Measurements from ENCODE around the gene MARCHF3.
"Not testable (repeated sequence)": the region's sequence is repeated elsewhere in the genome, so short reads cannot be mapped to it uniquely, and the experiment has no call there.

MARCHF3 gene

DNA sequence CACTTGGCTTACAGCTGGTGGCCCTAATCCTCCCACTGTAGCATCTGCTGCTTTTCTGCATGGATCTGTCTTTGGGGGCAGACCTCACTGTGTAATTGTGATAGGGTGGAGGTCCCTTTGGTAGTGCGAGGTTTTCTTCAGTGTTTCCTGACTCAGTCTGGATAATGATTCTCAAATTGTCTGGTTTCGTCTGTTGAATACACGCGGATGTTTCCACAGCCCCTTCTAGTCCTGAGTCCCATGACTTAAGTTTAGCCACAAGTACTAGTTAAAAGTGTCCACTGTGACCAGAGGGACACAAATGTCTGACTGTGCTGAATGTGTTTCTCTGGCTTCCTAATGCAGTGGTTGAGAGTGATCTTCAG, 182.9 kb downstream of the MARCHF3 start:
- no peak for DNase-seq (ENCODE audit: low read depth)

DNA sequence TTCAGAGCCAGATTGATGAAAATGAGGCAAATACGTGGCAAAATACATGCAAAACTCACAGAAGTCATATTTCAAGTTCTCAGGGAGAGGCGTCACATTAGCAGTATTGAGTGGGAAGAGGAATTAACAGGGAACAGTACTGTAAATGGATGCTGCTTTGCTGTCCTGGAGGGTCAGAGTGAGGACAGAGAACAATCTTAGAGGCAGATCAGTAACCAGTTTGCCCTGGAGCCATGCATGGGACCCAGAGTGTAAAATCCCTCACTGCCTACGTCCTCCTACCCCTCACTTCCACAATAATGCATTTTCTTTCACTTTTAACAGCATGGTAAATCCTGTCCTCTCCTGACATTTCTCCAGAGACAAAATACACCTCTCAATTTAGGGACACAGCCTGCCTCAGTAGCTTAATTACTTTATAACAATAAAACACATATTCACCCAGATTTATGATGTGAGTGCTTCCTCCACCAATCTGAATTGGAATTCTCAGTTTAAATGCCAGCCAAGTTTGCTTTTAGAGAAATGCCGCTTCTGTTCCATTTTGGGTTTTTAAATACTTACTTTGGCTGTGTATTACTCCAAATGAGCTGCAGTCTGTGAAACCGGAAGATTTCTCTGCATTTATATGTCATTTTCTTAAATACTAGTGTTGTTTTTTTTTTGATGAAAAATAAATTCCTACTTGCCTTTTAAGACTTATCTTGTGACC, 183.5 kb downstream of the MARCHF3 start:
- no peak for DNase-seq (ENCODE audit: low read depth)

- peak; percentile 12 for DNase-seq (ENCODE audit: low read depth)
Observed at GRCh38 chr5:126846344-126846743, 184.0 kb downstream of the MARCHF3 start.

GRCh38 chr5:126845470-126846070, 184.8 kb downstream of the MARCHF3 start:
- not testable (repeated sequence) for DNase-seq (ENCODE audit: low read depth)

DNA sequence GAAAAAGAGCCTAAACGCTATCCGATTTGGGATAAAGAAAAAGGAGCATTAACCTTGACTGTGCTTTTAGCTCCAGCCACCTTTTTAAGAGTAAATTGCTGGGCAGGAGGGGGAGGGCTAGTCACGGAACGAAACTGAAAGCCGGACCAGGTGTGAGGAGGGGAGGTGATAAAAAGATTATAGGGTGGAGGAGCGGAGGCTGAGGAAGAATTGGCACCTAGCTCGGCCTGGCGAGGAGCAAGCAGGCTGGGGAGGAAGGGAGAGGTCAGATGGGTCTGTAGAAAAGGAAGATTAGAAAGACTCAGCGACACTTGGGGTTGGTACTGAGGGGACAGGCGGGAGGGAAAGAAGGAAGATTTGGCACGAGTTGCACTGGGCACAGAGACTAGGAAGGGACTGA, 187.0 kb downstream of the MARCHF3 start:
- DNase-seq (ENCODE audit: low read depth) = not testable (repeated sequence)

- not testable (repeated sequence) for DNase-seq (ENCODE audit: low read depth)
Observed at GRCh38 chr5:126839407-126839806, 191.0 kb downstream of the MARCHF3 start.

DNA sequence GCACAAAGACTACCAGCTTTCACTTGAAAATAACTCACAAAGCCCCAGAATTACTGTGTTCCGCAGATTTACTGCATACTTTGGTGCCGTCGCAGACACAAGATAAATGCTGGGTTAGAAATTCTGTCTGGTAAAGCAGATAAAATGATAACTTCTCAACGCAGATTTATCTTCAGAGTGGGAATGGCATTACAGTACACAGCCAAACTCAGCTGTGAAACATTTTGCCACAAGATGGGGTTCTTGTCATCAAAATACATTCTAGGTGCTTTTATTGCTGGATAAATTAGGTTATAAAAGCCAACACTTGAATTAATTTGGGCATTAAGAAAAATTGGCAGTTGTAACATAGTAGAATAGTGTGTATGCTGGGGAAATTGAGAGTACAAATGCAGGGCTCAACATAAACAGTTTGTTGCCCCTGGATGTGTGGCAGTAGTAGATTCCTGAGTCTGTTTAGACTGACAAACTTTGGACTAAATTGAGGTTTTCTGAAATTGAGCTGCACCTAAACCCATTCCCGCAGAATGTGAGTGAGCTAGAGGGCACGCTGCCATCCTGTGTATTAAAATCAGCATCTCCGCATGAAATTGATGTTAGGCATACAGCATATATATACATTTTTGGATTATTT, 192.3 kb downstream of the MARCHF3 start:
- DNase-seq (ENCODE audit: low read depth) = peak; percentile 9

GRCh38 chr5:126837242-126837641, 193.1 kb downstream of the MARCHF3 start:
- no peak for DNase-seq (ENCODE audit: low read depth)

- DNase-seq (ENCODE audit: low read depth) = no peak
Observed at GRCh38 chr5:126836778-126837177, 193.6 kb downstream of the MARCHF3 start.

DNA sequence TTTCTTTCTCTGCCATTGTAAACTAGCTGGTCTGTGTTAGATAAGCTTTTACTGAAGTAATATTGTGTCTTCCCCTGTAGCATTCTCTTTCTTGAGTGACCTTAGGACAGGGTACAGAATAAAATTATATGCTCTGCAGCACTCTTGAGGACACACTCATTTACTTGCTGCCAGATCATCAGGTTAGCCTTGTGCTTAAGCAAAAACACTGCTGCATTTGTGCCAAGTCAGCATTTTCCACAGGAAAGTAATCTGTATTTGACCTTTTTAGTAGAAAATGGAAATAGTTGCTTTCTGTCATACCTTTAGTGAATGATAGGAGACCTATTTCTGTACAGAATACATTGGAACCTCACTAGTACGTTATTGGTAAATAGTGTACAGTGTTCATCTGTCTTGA, 199.2 kb downstream of the MARCHF3 start:
- DNase-seq (ENCODE audit: low read depth) = no peak

- no peak for DNase-seq (ENCODE audit: low read depth)
Observed at GRCh38 chr5:126830061-126830460, 200.3 kb downstream of the MARCHF3 start.

GRCh38 chr5:126829098-126829497, 201.3 kb downstream of the MARCHF3 start:
- no peak for DNase-seq (ENCODE audit: low read depth)

GRCh38 chr5:126826619-126827215, 203.6 kb downstream of the MARCHF3 start:
- DNase-seq (ENCODE audit: low read depth) = no peak

GRCh38 chr5:126819253-126819652, 211.1 kb downstream of the MARCHF3 start:
- DNase-seq (ENCODE audit: low read depth) = no peak

DNA sequence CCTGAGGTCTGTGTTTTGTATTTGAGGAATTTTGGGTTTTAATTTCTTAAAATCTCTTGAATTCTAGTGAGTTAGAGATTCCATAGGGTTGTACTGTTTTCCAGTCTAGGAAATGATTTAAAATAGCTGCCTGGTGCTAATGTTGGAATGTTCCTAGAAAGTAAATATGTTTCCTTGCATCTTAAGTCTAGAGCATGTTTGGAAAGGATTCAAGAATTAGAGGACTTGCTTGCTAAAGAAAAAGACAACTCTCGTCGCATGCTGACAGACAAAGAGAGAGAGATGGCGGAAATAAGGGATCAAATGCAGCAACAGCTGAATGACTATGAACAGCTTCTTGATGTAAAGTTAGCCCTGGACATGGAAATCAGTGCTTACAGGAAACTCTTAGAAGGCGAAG, 211.6 kb downstream of the MARCHF3 start:
- DNase-seq (ENCODE audit: low read depth) = no peak

Data from GM04504 (cell line).